Measurements from ENCODE around the gene PRR36.
"Not testable (repeated sequence)": the region's sequence is repeated elsewhere in the genome, so short reads cannot be mapped to it uniquely, and the experiment has no call there.

The PRR36 gene

GRCh38 chr19:7894612-7895309 is 20.6 kb upstream of the PRR36 start:
- Mint-ChIP-seq H3K4me3 (no peak overlapping the region), H3K27ac (no peak overlapping the region), H3K27me3 (peaks cover 36% of the 10 kb centered on the region), H3K9me3 (no peaks in the 10 kb centered on the region), H3K4me1 (ENCODE audit: low read depth) (no peaks in the 10 kb centered on the region), H3K36me3 (ENCODE audit: low read depth) (no peaks in the 10 kb centered on the region)
- DNase-seq = no peak

GRCh38 chr19:7893362-7894101 is 19.3 kb upstream of the PRR36 start:
- not testable (repeated sequence) for DNase-seq; H3K4me1 Mint-ChIP-seq (ENCODE audit: low read depth); H3K9me3 Mint-ChIP-seq; H3K36me3 Mint-ChIP-seq (ENCODE audit: low read depth); H3K27ac Mint-ChIP-seq; H3K4me3 Mint-ChIP-seq
- peaks cover 45% of the 10 kb centered on the region for H3K27me3 Mint-ChIP-seq

GRCh38 chr19:7888826-7889217 is 14.6 kb upstream of the PRR36 start:
- Mint-ChIP-seq H3K27ac (no peak overlapping the region), H3K27me3 (peaks cover 33% of the 10 kb centered on the region), H3K4me1 (ENCODE audit: low read depth) (peaks cover 2% of the 10 kb centered on the region), H3K36me3 (ENCODE audit: low read depth) (no peaks in the 10 kb centered on the region), H3K9me3 (no peaks in the 10 kb centered on the region), H3K4me3 (no peak overlapping the region)
- DNase-seq = no peak

- DNase-seq = peak; percentile 66
These were observed 14.1 kb upstream of the PRR36 start, which contains the start of gene LRRC8E for GRCh38 chr19:7888145-7888825. Gene LRRC8E (plus strand): TSS chr19:7888510. CDS start chr19:7895604, 7,094 bp downstream.

GRCh38 chr19:7887408-7888144 is 13.4 kb upstream of the PRR36 start:
- no peak for DNase-seq
- Mint-ChIP-seq H3K4me1 (ENCODE audit: low read depth) (peaks cover 2% of the 10 kb centered on the region), H3K9me3 (no peaks in the 10 kb centered on the region), H3K36me3 (ENCODE audit: low read depth) (no peaks in the 10 kb centered on the region), H3K4me3 (no peak overlapping the region), H3K27ac (no peak overlapping the region), H3K27me3 (peaks cover 30% of the 10 kb centered on the region)

More at GRCh38 chr19:7888145-7888825, 14.1 kb upstream of the PRR36 start, which contains the start of gene LRRC8E:
- Mint-ChIP-seq H3K4me1 (ENCODE audit: low read depth) (peaks cover 2% of the 10 kb centered on the region), H3K4me3 (no peak within 1 kb of the TSS), H3K9me3 (no peaks in the 10 kb centered on the region), H3K27me3 (peaks cover 30% of the 10 kb centered on the region), H3K36me3 (ENCODE audit: low read depth) (no peaks in the 10 kb centered on the region), H3K27ac (no peak within 1 kb of the TSS)

- no peaks in the 10 kb centered on the region for H3K36me3 Mint-ChIP-seq (ENCODE audit: low read depth)
- no peak overlapping the region for H3K4me3 Mint-ChIP-seq
- no peak overlapping the region for H3K27ac Mint-ChIP-seq
- H3K9me3 Mint-ChIP-seq = no peaks in the 10 kb centered on the region
- peaks cover 2% of the 10 kb centered on the region for H3K4me1 Mint-ChIP-seq (ENCODE audit: low read depth)
- peaks cover 23% of the 10 kb centered on the region for H3K27me3 Mint-ChIP-seq
- DNase-seq = no peak
These were observed 11.6 kb upstream of the PRR36 start for GRCh38 chr19:7885818-7886217.

GRCh38 chr19:7883796-7884570 is 9.8 kb upstream of the PRR36 start:
- H3K4me1 Mint-ChIP-seq (ENCODE audit: low read depth) = peaks cover 2% of the 10 kb centered on the region
- no peaks in the 10 kb centered on the region for H3K36me3 Mint-ChIP-seq (ENCODE audit: low read depth)
- H3K9me3 Mint-ChIP-seq = no peaks in the 10 kb centered on the region
- H3K27ac Mint-ChIP-seq = no peak overlapping the region
- DNase-seq = no peak
- H3K27me3 Mint-ChIP-seq = peaks cover 10% of the 10 kb centered on the region
- no peak overlapping the region for H3K4me3 Mint-ChIP-seq

GRCh38 chr19:7883105-7883504 is 8.9 kb upstream of the PRR36 start:
- Mint-ChIP-seq H3K27me3 (peaks cover 6% of the 10 kb centered on the region), H3K4me1 (ENCODE audit: low read depth) (no peaks in the 10 kb centered on the region), H3K36me3 (ENCODE audit: low read depth) (no peaks in the 10 kb centered on the region), H3K4me3 (no peak overlapping the region), H3K27ac (no peak overlapping the region), H3K9me3 (no peaks in the 10 kb centered on the region)
- no peak for DNase-seq

- Mint-ChIP-seq H3K9me3 (no peaks in the 10 kb centered on the region), H3K4me3 (no peak overlapping the region), H3K36me3 (ENCODE audit: low read depth) (no peaks in the 10 kb centered on the region), H3K27me3 (peaks cover 3% of the 10 kb centered on the region), H3K27ac (no peak overlapping the region), H3K4me1 (ENCODE audit: low read depth) (no peaks in the 10 kb centered on the region)
- no peak for DNase-seq
These were observed 7.7 kb upstream of the PRR36 start for GRCh38 chr19:7881910-7882309.

- Mint-ChIP-seq H3K27me3 (peaks cover 13% of the 10 kb centered on the region), H3K9me3 (no peaks in the 10 kb centered on the region), H3K36me3 (ENCODE audit: low read depth) (no peaks in the 10 kb centered on the region), H3K27ac (no peak overlapping the region), H3K4me3 (no peak overlapping the region), H3K4me1 (ENCODE audit: low read depth) (peaks cover under 1% of the 10 kb centered on the region)
- no peak for DNase-seq
These were observed 5.6 kb upstream of the PRR36 start for GRCh38 chr19:7879836-7880235.

GRCh38 chr19:7879111-7879807 is 5.1 kb upstream of the PRR36 start:
- Mint-ChIP-seq H3K36me3 (ENCODE audit: low read depth) (no peaks in the 10 kb centered on the region), H3K4me3 (no peak overlapping the region), H3K9me3 (no peaks in the 10 kb centered on the region), H3K27me3 (peaks cover 17% of the 10 kb centered on the region), H3K27ac (no peak overlapping the region), H3K4me1 (ENCODE audit: low read depth) (peaks cover 4% of the 10 kb centered on the region)
- DNase-seq = no peak

GRCh38 chr19:7877249-7877836 is 3.2 kb upstream of the PRR36 start:
- no peaks in the 10 kb centered on the region for H3K9me3 Mint-ChIP-seq
- peaks cover 28% of the 10 kb centered on the region for H3K27me3 Mint-ChIP-seq
- H3K4me1 Mint-ChIP-seq (ENCODE audit: low read depth) = peaks cover 10% of the 10 kb centered on the region
- no peak for DNase-seq
- no peaks in the 10 kb centered on the region for H3K36me3 Mint-ChIP-seq (ENCODE audit: low read depth)
- H3K27ac Mint-ChIP-seq = no peak overlapping the region
- H3K4me3 Mint-ChIP-seq = no peak overlapping the region

- H3K27me3 Mint-ChIP-seq = peaks cover 41% of the 10 kb centered on the region
- no peak overlapping the region for H3K27ac Mint-ChIP-seq
- peak overlapping the region; percentile 35 for H3K4me3 Mint-ChIP-seq
- H3K36me3 Mint-ChIP-seq (ENCODE audit: low read depth) = no peaks in the 10 kb centered on the region
- H3K9me3 Mint-ChIP-seq = no peaks in the 10 kb centered on the region
- no peak for DNase-seq
- peaks cover 25% of the 10 kb centered on the region for H3K4me1 Mint-ChIP-seq (ENCODE audit: low read depth)
These were observed 695 bp upstream of the PRR36 start for GRCh38 chr19:7874897-7875273.

Data from activated T-cell treated with anti-CD3 and anti-CD28 coated beads, Interleukin-2, amount 50 U/mL, for 24 hours (primary cell).